Measurements from ENCODE around the gene BOD1L2. TPM values are rescaled to one million over a fixed set of nuclear protein-coding genes. Genes with fewer than 3 reads are reported as not detected.

Gene BOD1L2
- total RNA-seq, 4 donors from 2014 or later = 0.18 TPM; not detected in 3

DNA sequence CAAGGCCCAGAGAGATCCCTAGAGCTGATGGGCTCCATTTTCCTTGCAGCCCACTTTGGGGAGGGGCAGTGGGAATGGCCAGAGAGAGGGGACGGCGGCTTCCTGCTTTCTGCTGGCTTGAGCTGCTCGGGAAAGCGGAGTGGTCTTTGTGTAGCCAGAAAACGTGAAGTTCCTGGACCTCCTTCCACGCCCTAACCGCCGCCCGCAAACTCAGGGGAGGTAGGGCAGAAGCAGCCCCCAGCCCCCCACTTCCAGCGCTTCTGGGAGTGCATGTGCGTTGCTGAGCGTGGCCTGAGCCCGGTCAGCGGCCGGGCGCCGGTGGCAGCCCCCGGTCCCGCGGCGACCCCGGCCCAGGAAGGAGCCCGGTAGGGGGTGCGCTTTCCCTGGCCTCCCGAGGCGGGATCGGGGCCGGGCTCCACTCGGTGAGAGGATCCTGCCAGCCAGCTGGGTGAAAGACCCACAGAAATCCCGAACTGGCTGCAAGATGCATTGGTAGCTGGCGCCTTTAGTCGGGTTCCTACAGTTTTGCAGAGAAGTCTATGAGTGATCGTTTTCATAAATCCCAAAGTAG, 25.3 kb upstream of the BOD1L2 start:
- TF ChIP-seq POLR2A (IDR thresholded peaks at IDR 0.05) = no peak
- TF ChIP-seq CTCF (IDR thresholded peaks at IDR 0.05) = no peak
- Histone ChIP-seq H3K27ac (no peak overlapping the region), H3K9me3 (no peaks in the 10 kb centered on the region), H3K4me1 (no peaks in the 10 kb centered on the region), H3K27me3 (no peaks in the 10 kb centered on the region), H3K36me3 (no peaks in the 10 kb centered on the region), H3K4me3 (no peak overlapping the region)
- DNase-seq = no peak

- no peaks in the 10 kb centered on the region for H3K9me3 ChIP-seq
- TF ChIP-seq CTCF (IDR thresholded peaks at IDR 0.05) (no peak), POLR2A (IDR thresholded peaks at IDR 0.05) (no peak)
- no peaks in the 10 kb centered on the region for H3K4me1 ChIP-seq
- H3K4me3 ChIP-seq = no peak overlapping the region
- no peaks in the 10 kb centered on the region for H3K36me3 ChIP-seq
- no peaks in the 10 kb centered on the region for H3K27me3 ChIP-seq
- DNase-seq = no peak
- no peak overlapping the region for H3K27ac ChIP-seq
Measured at GRCh38 chr18:57122936-57123510, 23.9 kb upstream of the BOD1L2 start.

DNA sequence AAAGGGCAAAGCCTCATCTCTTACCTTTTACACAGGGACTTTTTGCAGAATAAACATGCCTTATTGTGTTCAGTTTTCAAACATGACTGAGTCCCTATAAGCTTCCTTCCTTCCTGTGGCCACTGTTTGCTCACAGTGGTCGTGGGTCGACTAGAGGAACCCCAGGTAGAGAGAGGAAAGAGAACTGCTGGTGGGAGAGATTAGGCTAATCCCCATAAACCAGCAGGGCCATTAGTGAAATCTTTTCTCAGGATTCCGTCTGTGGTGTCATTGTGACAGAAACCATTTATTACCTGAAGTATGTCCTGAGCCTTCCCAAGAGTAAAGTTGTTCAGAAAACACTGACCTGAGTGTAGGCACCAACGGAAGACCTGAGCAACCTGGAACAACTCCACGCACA, 21.3 kb upstream of the BOD1L2 start:
- TF ChIP-seq CTCF (IDR thresholded peaks at IDR 0.05) (no peak), POLR2A (IDR thresholded peaks at IDR 0.05) (no peak)
- Histone ChIP-seq H3K9me3 (no peaks in the 10 kb centered on the region), H3K27me3 (no peaks in the 10 kb centered on the region), H3K36me3 (no peaks in the 10 kb centered on the region), H3K4me1 (no peaks in the 10 kb centered on the region), H3K4me3 (no peak overlapping the region), H3K27ac (no peak overlapping the region)
- no peak for DNase-seq

GRCh38 chr18:57128220-57128932, 18.5 kb upstream of the BOD1L2 start:
- no peak for DNase-seq
- H3K9me3 ChIP-seq = no peaks in the 10 kb centered on the region
- no peaks in the 10 kb centered on the region for H3K36me3 ChIP-seq
- no peak overlapping the region for H3K27ac ChIP-seq
- no peak overlapping the region for H3K4me3 ChIP-seq
- TF ChIP-seq CTCF (IDR thresholded peaks at IDR 0.05) = no peak
- TF ChIP-seq POLR2A (IDR thresholded peaks at IDR 0.05) = no peak
- H3K4me1 ChIP-seq = no peaks in the 10 kb centered on the region
- H3K27me3 ChIP-seq = no peaks in the 10 kb centered on the region

- TF ChIP-seq POLR2A (IDR thresholded peaks at IDR 0.05) (no peak), CTCF (IDR thresholded peaks at IDR 0.05) (no peak)
- Histone ChIP-seq H3K9me3 (no peaks in the 10 kb centered on the region), H3K36me3 (no peaks in the 10 kb centered on the region), H3K4me1 (no peaks in the 10 kb centered on the region), H3K4me3 (no peak overlapping the region), H3K27me3 (no peaks in the 10 kb centered on the region), H3K27ac (no peak overlapping the region)
- no peak for DNase-seq
Measured at GRCh38 chr18:57131101-57131500, 15.8 kb upstream of the BOD1L2 start.
